Activated CD8-positive, alpha-beta memory T cell treated with anti-CD3 and anti-CD28 coated beads, Interleukin-2, amount 10 ng/mL, durations not matched to agents 7 days and 5 days (primary cell): ENCODE results near the gene TMED6. TPM values are rescaled to one million over a fixed set of nuclear protein-coding genes. Genes with fewer than 3 reads are reported as not detected.

Source experiments
- ATAC-seq: fragments of 150-1000 bp; cut with Tn5 transposase; one replicate; pipeline ENCODE4 v1.10.0; 2021; ENCODE audit warnings: moderate library complexity
- CTCF ChIA-PET: fragments of 350-600 bp; sonication (Branson Sonifier 250); formaldehyde crosslinking; loops from one replicate; lab custom pipeline; 2021; ENCODE audit warnings: antibody characterized with exemption; lab: Charles Lee
- DNase-seq: peaks from one replicate; pipeline ENCODE4 v3.0.0-alpha.2; 2020
- H3K27ac Mint-ChIP-seq: one replicate; pipeline ENCODE4 v1.8.0; 2021; ENCODE audit warnings: mild to moderate bottlenecking, mixed read lengths
- H3K27me3 Mint-ChIP-seq: one replicate; pipeline ENCODE4 v1.8.0; 2021; ENCODE audit warnings: mixed read lengths
- H3K36me3 Mint-ChIP-seq: one replicate; pipeline ENCODE4 v1.8.0; 2021; ENCODE audit warnings: mild to moderate bottlenecking, mixed read lengths
- H3K4me1 Mint-ChIP-seq: one replicate; pipeline ENCODE4 v1.8.0; 2021; ENCODE audit warnings: mixed read lengths
- H3K4me3 Mint-ChIP-seq: one replicate; pipeline ENCODE4 v1.8.0; 2021; ENCODE audit warnings: mild to moderate bottlenecking, moderate library complexity, mixed read lengths
- H3K9me3 Mint-ChIP-seq: one replicate; pipeline ENCODE4 v1.8.0; 2022; ENCODE audit warnings: low read depth, mixed read lengths
- total RNA-seq, 2 experiments: library from RNA; stranded (reverse); gene quantifications; one replicate each; pipeline ENCODE4 v1.2.3, GENCODE V29; 2021

The TMED6 gene
- total RNA-seq, 2 experiments from 2014 or later, result 1.5 TPM

- H3K4me3 Mint-ChIP-seq, result no peak overlapping the region
These were observed 5.7 kb downstream of the TMED6 start for GRCh38 chr16:69345923-69346322.

GRCh38 chr16:69344171-69344570 lies 7.4 kb downstream of the TMED6 start:
- no peak overlapping the region for H3K27ac Mint-ChIP-seq
- ATAC-seq, result no peak
- CTCF ChIA-PET, result interaction anchor here (1.9 kb wide), 1 partner anchor 52 kb away, joined by 6 read pairs; no protein-coding TSS in a partner anchor

More at GRCh38 chr16:69345923-69346322, 5.7 kb downstream of the TMED6 start:
- Mint-ChIP-seq H3K36me3 (peaks cover 29% of the 10 kb centered on the region), H3K27me3 (no peaks in the 10 kb centered on the region), H3K4me1 (peaks cover 33% of the 10 kb centered on the region), H3K27ac (peak overlapping the region; percentile 50), H3K9me3 (no peaks in the 10 kb centered on the region)
- CTCF ChIA-PET, result no interaction called here
- ATAC-seq (peak; percentile 35), DNase-seq (no peak)

GRCh38 chr16:69340095-69340644 lies 11.4 kb downstream of the TMED6 start:
- Mint-ChIP-seq H3K9me3 (no peaks in the 10 kb centered on the region), H3K36me3 (peaks cover 26% of the 10 kb centered on the region), H3K4me1 (peaks cover 47% of the 10 kb centered on the region), H3K27ac (peak overlapping the region; percentile 96), H3K4me3 (peak overlapping the region; percentile 94), H3K27me3 (no peaks in the 10 kb centered on the region)
- ATAC-seq, result peak; percentile 5
- DNase-seq, result peak; percentile 59
- CTCF ChIA-PET, result interaction anchor here (0.7 to 5.0 kb wide), 7 partner anchors 10 to 45 kb away, joined by 3 to 40 read pairs (median 4); partner anchors contain the start of genes PDF and TERF2

More at GRCh38 chr16:69344171-69344570, 7.4 kb downstream of the TMED6 start:
- no peaks in the 10 kb centered on the region for H3K27me3 Mint-ChIP-seq
- peaks cover 41% of the 10 kb centered on the region for H3K4me1 Mint-ChIP-seq
- no peak overlapping the region for H3K4me3 Mint-ChIP-seq
- peaks cover 26% of the 10 kb centered on the region for H3K36me3 Mint-ChIP-seq
- H3K9me3 Mint-ChIP-seq, result no peaks in the 10 kb centered on the region
- DNase-seq, result no peak

- peak; percentile 84 for ATAC-seq
- no peaks in the 10 kb centered on the region for H3K9me3 Mint-ChIP-seq
These were observed 12.1 kb downstream of the TMED6 start, which contains the start of the genes COG8 and NIP7 for GRCh38 chr16:69339289-69340094. TSS of gene COG8 (minus strand) at chr16:69339564. CDS start at chr16:69339552, 12 bp downstream. TSS of gene NIP7 (plus strand) at chr16:69339772. CDS start at chr16:69339830, 58 bp downstream.

DNA sequence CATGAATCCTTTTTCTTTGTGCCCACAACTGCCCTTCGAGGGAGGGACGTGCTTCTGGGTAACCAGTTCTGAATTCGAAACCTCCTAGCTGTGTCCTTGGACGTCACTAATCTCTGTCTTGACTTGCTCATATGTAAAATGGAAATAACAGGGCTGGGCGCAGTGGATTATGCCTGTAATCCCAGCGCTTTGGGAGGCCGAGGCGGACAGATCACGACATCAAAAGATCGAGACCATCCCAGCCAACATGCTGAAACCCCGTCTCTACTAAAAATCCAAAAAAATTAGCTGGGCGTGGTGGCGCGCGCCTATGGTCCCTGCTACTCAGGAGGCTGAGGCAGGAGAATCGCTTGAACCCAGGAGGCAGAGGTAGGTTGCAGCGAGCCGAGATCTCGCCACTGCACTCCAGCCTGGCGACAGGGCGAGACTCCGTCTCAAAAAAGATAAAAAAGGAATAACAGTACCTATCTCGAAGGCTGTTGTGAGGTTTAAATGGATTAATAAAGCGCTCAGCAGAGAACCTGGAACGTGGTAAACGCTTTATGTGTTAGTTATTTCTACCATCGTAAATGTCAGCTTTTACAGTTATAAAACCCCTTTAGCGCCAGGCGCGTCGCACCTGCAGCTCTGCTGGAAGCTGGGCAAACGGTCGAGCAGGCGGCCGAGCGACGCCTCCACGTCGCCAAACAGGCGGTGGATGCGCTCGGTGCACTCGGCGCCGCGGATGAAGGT lies 12.9 kb downstream of the TMED6 start:
- Mint-ChIP-seq H3K4me3 (peak overlapping the region; percentile 94), H3K9me3 (no peaks in the 10 kb centered on the region), H3K27me3 (no peaks in the 10 kb centered on the region), H3K27ac (peak overlapping the region; percentile 86), H3K4me1 (peaks cover 46% of the 10 kb centered on the region), H3K36me3 (peaks cover 34% of the 10 kb centered on the region)
- ATAC-seq, result no peak
- no peak for DNase-seq
- CTCF ChIA-PET, result interaction anchor here (0.7 to 5.0 kb wide), 10 partner anchors 8 to 90 kb away, joined by 3 to 40 read pairs (median 4); partner anchors contain the start of gene PDF

More at GRCh38 chr16:69339289-69340094, 12.1 kb downstream of the TMED6 start, which contains the start of the genes COG8 and NIP7:
- CTCF ChIA-PET, result interaction anchor here (0.7 to 5.0 kb wide), 11 partner anchors 9 to 90 kb away, joined by 3 to 40 read pairs (median 4); partner anchors contain the start of genes PDF and TERF2
- H3K27me3 Mint-ChIP-seq, result no peaks in the 10 kb centered on the region
- peak; percentile 96 for DNase-seq
- peaks cover 46% of the 10 kb centered on the region for H3K4me1 Mint-ChIP-seq
- peak within 1 kb of the TSS; percentile 96 for H3K27ac Mint-ChIP-seq
- H3K4me3 Mint-ChIP-seq, result peak within 1 kb of the TSS; percentile 94
- H3K36me3 Mint-ChIP-seq, result peaks cover 29% of the 10 kb centered on the region

- Mint-ChIP-seq H3K36me3 (peaks cover 17% of the 10 kb centered on the region), H3K27ac (no peak overlapping the region), H3K4me3 (no peak overlapping the region), H3K4me1 (peaks cover 35% of the 10 kb centered on the region), H3K9me3 (no peaks in the 10 kb centered on the region), H3K27me3 (no peaks in the 10 kb centered on the region)
- CTCF ChIA-PET, result interaction anchor here (1.2 kb wide), 1 partner anchor 8 kb away, joined by 3 read pairs; no protein-coding TSS in a partner anchor
- no peak for DNase-seq
- no peak for ATAC-seq
These were observed 16.9 kb downstream of the TMED6 start for GRCh38 chr16:69334696-69335095.

DNA sequence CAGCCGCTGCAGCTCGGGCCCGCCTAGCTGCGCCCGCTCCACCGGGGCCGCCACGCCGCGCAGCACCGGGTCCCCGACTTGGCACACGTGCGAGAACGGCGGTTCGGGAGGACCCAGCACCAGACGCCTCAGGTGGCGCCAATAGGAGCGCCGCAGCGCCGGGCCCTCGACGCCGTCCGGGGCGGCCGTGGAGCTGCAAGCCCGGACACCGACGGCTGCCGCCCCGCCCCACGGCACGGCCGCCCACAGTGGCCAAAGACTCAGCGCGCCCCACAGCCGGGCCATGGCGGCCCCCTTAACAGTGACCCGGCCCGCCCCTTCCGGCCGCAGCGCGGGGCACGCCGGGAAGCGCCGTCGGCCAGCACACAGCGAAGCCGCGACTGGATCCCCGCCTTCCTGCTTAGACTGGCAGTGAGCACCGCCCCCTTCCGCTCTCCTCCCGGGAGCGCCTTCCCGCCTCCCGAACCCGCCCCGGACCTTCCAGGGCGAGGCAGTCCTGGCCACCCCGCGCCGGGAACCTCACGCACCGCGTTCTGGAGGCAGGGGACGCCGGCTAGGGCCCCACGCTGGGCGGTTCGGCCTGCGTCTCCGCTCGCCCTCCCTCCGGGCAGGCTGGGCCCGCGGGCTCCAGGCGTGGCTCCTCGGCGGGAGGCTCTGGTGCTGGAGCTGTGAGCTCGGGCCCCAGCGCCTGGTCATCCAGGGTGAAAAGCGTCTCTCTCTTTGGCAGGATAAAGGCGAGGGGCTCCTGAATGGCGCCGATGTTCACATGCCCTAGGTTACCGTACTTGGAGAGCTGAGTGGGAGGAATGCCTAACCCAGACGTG lies 21.1 kb downstream of the TMED6 start, which contains the start of gene PDF:
Gene PDF (minus strand): TSS at position 303 of the 824 bp plus-strand sequence. CDS start 18 bp downstream, at position 285.
- H3K27ac Mint-ChIP-seq, result peak within 1 kb of the TSS; percentile 85
- DNase-seq (peak; percentile 90), ATAC-seq (peak; percentile 95)
- H3K4me1 Mint-ChIP-seq, result peaks cover 52% of the 10 kb centered on the region
- H3K4me3 Mint-ChIP-seq, result peak within 1 kb of the TSS; percentile 82
- CTCF ChIA-PET, result interaction anchor here (1.0 to 4.7 kb wide), 6 partner anchors 10 to 99 kb away, joined by 3 to 40 read pairs (median 3); partner anchors contain the start of genes COG8, NIP7 and VPS4A
- H3K27me3 Mint-ChIP-seq, result no peaks in the 10 kb centered on the region
- H3K36me3 Mint-ChIP-seq, result peaks cover 29% of the 10 kb centered on the region
- no peaks in the 10 kb centered on the region for H3K9me3 Mint-ChIP-seq

DNA sequence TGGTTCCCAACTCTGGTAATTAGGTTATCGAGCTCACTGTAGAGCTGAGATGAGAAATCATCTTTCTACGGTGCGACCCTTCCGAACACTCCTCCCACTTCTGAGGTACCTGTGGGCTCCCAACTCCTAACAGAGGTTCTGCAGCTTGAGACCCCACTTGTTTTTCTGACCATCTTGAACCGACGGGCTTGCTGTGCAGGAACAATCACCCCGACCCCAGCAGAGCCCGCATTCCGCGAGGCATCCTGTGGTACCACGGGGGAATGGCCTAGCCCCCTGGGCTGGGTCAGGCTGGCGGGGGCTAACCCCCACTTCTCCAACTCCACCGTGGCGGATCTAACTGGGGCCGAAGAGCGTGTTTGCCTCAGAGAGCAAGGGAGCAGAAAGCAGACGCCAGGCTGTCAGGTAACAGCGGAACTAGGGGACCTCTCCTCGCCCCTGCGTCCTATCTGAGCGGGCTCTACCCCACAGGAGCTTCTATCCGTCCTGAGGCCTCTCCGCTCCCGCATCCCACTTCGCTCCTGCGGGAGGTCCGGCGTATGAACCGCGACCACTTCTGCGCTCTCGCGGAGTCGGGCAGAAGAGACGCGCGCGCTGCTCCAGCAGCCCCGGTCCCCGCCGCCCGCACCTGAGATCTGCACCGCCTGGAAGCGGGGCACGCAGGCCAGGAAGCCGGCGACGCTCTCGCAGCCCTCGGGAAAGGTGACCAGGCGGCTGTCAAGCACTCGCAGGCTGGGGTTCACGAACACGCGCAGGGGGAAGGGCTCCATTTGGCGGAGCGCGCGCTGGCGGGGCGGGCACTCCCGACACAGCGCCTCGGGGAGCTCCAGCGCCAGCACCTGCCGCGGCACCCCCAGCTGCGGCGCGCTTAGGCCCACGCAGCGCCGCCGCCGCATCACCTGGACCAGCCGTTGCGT lies 22.0 kb downstream of the TMED6 start:
- Mint-ChIP-seq H3K4me3 (peak overlapping the region; percentile 82), H3K27ac (peak overlapping the region; percentile 69), H3K9me3 (no peaks in the 10 kb centered on the region), H3K36me3 (peaks cover 29% of the 10 kb centered on the region), H3K4me1 (peaks cover 58% of the 10 kb centered on the region), H3K27me3 (no peaks in the 10 kb centered on the region)
- ATAC-seq (peak; percentile 51), DNase-seq (peak; percentile 64)
- CTCF ChIA-PET, result interaction anchor here (1.0 to 4.7 kb wide), 8 partner anchors 10 to 179 kb away, joined by 3 to 40 read pairs (median 4); partner anchors contain the start of genes COG8, NIP7 and VPS4A

DNA sequence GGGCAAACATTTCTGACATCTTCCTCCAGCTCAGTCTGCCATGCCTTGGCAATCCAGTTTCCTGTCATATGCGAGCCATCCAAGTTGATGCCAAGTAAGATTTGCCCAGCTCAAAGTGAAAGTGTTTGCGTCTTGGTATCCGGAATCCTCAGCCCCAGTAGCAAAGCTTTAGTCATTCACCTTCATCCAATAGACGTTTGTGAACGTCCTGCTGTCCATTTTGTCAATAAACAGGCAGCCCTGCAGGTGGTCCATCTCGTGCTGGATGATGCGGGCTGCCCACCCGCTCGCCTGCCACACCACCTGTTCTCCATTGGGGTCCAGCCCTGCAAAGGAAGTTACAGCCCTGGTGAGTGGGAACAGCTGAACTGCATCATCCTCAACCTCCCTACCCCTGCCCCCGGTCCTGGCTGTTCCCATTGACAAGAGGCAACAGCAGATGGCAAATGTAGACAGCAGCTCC lies 22.7 kb downstream of the TMED6 start:
- peak; percentile 54 for DNase-seq

GRCh38 chr16:69327585-69328310 lies 23.8 kb downstream of the TMED6 start:
- peak overlapping the region; percentile 46 for H3K27ac Mint-ChIP-seq
- DNase-seq, result no peak
- peaks cover 58% of the 10 kb centered on the region for H3K4me1 Mint-ChIP-seq
- no peaks in the 10 kb centered on the region for H3K27me3 Mint-ChIP-seq
- no peak overlapping the region for H3K4me3 Mint-ChIP-seq
- peaks cover 22% of the 10 kb centered on the region for H3K36me3 Mint-ChIP-seq
- CTCF ChIA-PET, result interaction anchor here (0.8 to 4.7 kb wide), 7 partner anchors 9 to 177 kb away, joined by 3 to 40 read pairs (median 5); partner anchors contain the start of genes COG8, NIP7 and VPS4A
- H3K9me3 Mint-ChIP-seq, result no peaks in the 10 kb centered on the region
- no peak for ATAC-seq

More for the DNA sequence above, 22.7 kb downstream of the TMED6 start:
- Mint-ChIP-seq H3K9me3 (no peaks in the 10 kb centered on the region), H3K4me3 (peak overlapping the region; percentile 82), H3K27me3 (no peaks in the 10 kb centered on the region), H3K4me1 (peaks cover 58% of the 10 kb centered on the region), H3K27ac (peak overlapping the region; percentile 69), H3K36me3 (peaks cover 23% of the 10 kb centered on the region)
- ATAC-seq, result no peak
- CTCF ChIA-PET, result interaction anchor here (1.0 to 4.7 kb wide), 5 partner anchors 11 to 178 kb away, joined by 3 to 40 read pairs (median 6); partner anchors contain the start of genes COG8, NIP7 and VPS4A
